HG02763 (cell line): ENCODE results near the gene ZIC2.

Source experiments
- ATAC-seq: cut with Tn5 transposase; IDR thresholded peaks from one replicate; pipeline ENCODE4 v1.9.1; 2021; ENCODE audit warnings: mild to moderate bottlenecking, moderate library complexity; ENCODE audit not compliant: unreplicated experiment

ZIC2 gene

GRCh38 chr13:99973808-99974185 is 7.8 kb upstream of the ZIC2 start:
- ATAC-seq, result no peak

- no peak for ATAC-seq
These were observed 7.2 kb upstream of the ZIC2 start for GRCh38 chr13:99974296-99974938.

- no peak for ATAC-seq
These were observed 6.5 kb upstream of the ZIC2 start for GRCh38 chr13:99974939-99975561.

- no peak for ATAC-seq
These were observed 6.0 kb upstream of the ZIC2 start for GRCh38 chr13:99975626-99976025.

GRCh38 chr13:99976575-99976974 is 5.0 kb upstream of the ZIC2 start:
- no peak for ATAC-seq

- no peak for ATAC-seq
These were observed 4.2 kb upstream of the ZIC2 start for GRCh38 chr13:99977334-99977911.

- ATAC-seq, result no peak
These were observed 3.4 kb upstream of the ZIC2 start for GRCh38 chr13:99977912-99978798.

- no peak for ATAC-seq
These were observed 2.7 kb upstream of the ZIC2 start for GRCh38 chr13:99978799-99979452.

- ATAC-seq, result no peak
These were observed 2.0 kb upstream of the ZIC2 start for GRCh38 chr13:99979453-99980200.

GRCh38 chr13:99980201-99980823 is 1.3 kb upstream of the ZIC2 start:
- no peak for ATAC-seq

- ATAC-seq, result no peak
These were observed 505 bp upstream of the ZIC2 start for GRCh38 chr13:99980824-99981734.

- no peak for ATAC-seq
These were observed 599 bp downstream of the ZIC2 start for GRCh38 chr13:99982036-99982730.

- no peak for ATAC-seq
These were observed 1.3 kb downstream of the ZIC2 start for GRCh38 chr13:99982731-99983498.

- ATAC-seq, result no peak
These were observed 2.2 kb downstream of the ZIC2 start for GRCh38 chr13:99983499-99984401.

- ATAC-seq, result no peak
These were observed 3.1 kb downstream of the ZIC2 start for GRCh38 chr13:99984461-99985240.
